Fibroblast of lung (primary cell): ENCODE data around the gene ARHGEF18.

Experiments
- EZH2 ChIP-seq: IDR thresholded peaks from 2 replicates; pipeline ENCODE4 v1.5.1; 2012; ENCODE audit warnings: low read length, control low read depth, mild to moderate bottlenecking; ENCODE audit errors: missing control alignments
- TF ChIP-seq, protein P1 (sequence below), 2 donors: IDR thresholded peaks in 1 of 2; conservative IDR thresholded peaks in 1 of 2; 1 replicate in 1 of 2; 2 replicates in 1 of 2; pipeline ENCODE4 v1.5.1; 2011 to 2012; ENCODE audit warnings: low read length in 2 of 2, control low read depth in 1 of 2, inconsistent platforms in 1 of 2, low read depth in 1 of 2, mild to moderate bottlenecking in 1 of 2

DNA sequence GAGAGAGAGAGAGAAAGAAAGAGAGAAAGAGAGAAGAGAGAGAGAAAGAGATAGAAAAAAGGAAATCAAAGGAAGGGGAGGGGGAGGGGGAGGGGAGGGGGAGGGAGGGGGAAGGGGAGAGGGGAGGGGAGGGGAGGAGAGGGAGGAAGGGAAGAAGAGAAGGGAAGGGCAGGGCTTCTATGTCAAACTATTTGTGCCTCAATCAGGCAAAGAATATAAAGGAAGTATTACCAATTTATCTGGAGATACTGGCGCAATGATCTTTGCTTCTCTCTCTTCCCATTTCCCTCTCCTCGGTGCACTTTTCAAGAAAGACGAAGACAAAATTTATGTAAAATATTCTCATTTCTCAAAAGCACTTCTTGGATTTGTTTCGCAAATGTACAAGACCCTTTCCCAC is 45.3 kb upstream of the ARHGEF18 start:
- TF ChIP-seq, protein P1, sequence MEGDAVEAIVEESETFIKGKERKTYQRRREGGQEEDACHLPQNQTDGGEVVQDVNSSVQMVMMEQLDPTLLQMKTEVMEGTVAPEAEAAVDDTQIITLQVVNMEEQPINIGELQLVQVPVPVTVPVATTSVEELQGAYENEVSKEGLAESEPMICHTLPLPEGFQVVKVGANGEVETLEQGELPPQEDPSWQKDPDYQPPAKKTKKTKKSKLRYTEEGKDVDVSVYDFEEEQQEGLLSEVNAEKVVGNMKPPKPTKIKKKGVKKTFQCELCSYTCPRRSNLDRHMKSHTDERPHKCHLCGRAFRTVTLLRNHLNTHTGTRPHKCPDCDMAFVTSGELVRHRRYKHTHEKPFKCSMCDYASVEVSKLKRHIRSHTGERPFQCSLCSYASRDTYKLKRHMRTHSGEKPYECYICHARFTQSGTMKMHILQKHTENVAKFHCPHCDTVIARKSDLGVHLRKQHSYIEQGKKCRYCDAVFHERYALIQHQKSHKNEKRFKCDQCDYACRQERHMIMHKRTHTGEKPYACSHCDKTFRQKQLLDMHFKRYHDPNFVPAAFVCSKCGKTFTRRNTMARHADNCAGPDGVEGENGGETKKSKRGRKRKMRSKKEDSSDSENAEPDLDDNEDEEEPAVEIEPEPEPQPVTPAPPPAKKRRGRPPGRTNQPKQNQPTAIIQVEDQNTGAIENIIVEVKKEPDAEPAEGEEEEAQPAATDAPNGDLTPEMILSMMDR (conservative IDR thresholded peaks at IDR 0.05 in 1 of 2, IDR thresholded peaks at IDR 0.05 in 1 of 2; ENCODE audit: low read depth in 1 of 2, low read length in 2 of 2) = no peak
- no peak for TF ChIP-seq EZH2
